Upper lobe of left lung (tissue), 6 donors: Measurements from ENCODE around the gene HK3. TPM values are rescaled to one million over a fixed set of nuclear protein-coding genes. Genes with fewer than 3 reads are reported as not detected.

Experiments used
- ATAC-seq, 2 donors: fragments of 200-7000 bp; cut with Tn5 transposase; one replicate each; pipeline ENCODE4 v1.9.1; 2022; ENCODE audit warnings: mild to moderate bottlenecking in 2 of 2, moderate library complexity in 2 of 2; ENCODE audit not compliant: low FRiP score in 2 of 2
- DNase-seq, 2 donors: peaks; one replicate each; pipeline ENCODE4 v3.0.0-alpha.2; 2019 to 2020
- H3K27ac ChIP-seq, 4 donors: fragments of 200-600 bp; sonication (generic); one replicate each; pipeline ENCODE4 v1.5.1; 2016 to 2019
- H3K27me3 ChIP-seq, 4 donors: fragments of 200-600 bp; sonication (generic); one replicate each; pipeline ENCODE4 v1.5.1; 2017 to 2019
- H3K36me3 ChIP-seq, 4 donors: fragments of 200-600 bp; sonication (generic); one replicate each; pipeline ENCODE4 v1.5.1; 2016 to 2019
- H3K4me1 ChIP-seq, 4 donors: fragments of 200-600 bp; sonication (generic); one replicate each; pipeline ENCODE4 v1.5.1; 2018 to 2019
- H3K4me3 ChIP-seq, 4 donors: fragments of 200-600 bp; sonication (generic); one replicate each; pipeline ENCODE4 v1.5.1; 2017 to 2019; ENCODE audit warnings: mild to moderate bottlenecking in 2 of 4, moderate library complexity in 1 of 4
- H3K9me3 ChIP-seq, 4 donors: fragments of 200-600 bp; sonication (generic); one replicate each; pipeline ENCODE4 v1.5.1; 2018 to 2019
- CTCF ChIP-seq, 6 experiments: fragments of 450-650 bp in 4 of 6; fragments of 200-600 bp in 2 of 6; sonication (generic) in 2 of 6; IDR thresholded peaks; one replicate each; pipeline ENCODE4 v1.5.1; 2016 to 2019; ENCODE audit warnings: antibody characterized with exemption in 6 of 6
- EP300 ChIP-seq, 4 donors: sonication (generic); formaldehyde crosslinking; IDR thresholded peaks; one replicate each; pipeline ENCODE4 v1.5.1; 2017; ENCODE audit warnings: antibody characterized with exemption in 4 of 4, control low read depth in 2 of 4
- POLR2A ChIP-seq, 4 donors: fragments of 450-650 bp; IDR thresholded peaks; one replicate each; pipeline ENCODE4 v1.5.1; 2016 to 2017; ENCODE audit warnings: antibody characterized with exemption in 4 of 4, mild to moderate bottlenecking in 2 of 4
- POLR2AphosphoS5 ChIP-seq, 2 donors: sonication (generic); formaldehyde crosslinking; IDR thresholded peaks; one replicate each; pipeline ENCODE4 v1.5.1; 2017; ENCODE audit warnings: antibody characterized with exemption in 2 of 2
- WGBS, 2 donors: methylation state at CpG; one replicate each; pipeline ENCODE4 v1.1.5; 2017 to 2018; 5-methylcytosine and 5-hydroxymethylcytosine counted together
- total RNA-seq, 6 donors: library from RNA; depleted of rRNA in 4 of 6; stranded (reverse); fragments of >200 nt in 4 of 6; gene quantifications; one replicate each; pipeline versions ENCODE4 v1.1.0 to v1.2.1, GENCODE V29; 2016 to 2021
- donor health status: DM: no; HTN: no; CAD: no; lungs with moderate emphysema.
- donor health status: DM: no; HTN: yes; CAD: no; lungs with severe emphysema.

Gene HK3
- total RNA-seq, 6 donors from 2014 or later: 16.0 to 106 (median 66.4) TPM

- Histone ChIP-seq H3K36me3 (peaks cover 2 to 68% (median 21%) of the 10 kb centered on the region in 4 donors), H3K27me3 (no peaks in the 10 kb centered on the region), H3K9me3 (no peaks in the 10 kb centered on the region), H3K4me1 (peaks cover 0 to 3% (median 0%) of the 10 kb centered on the region in 4 donors), H3K27ac (no peak overlapping the region), H3K4me3 (no peak overlapping the region)
- 45 to 66% methylated on average over 1 of the region's 1 CpG for WGBS, 2 donors
- no peak for DNase-seq
- TF ChIP-seq POLR2AphosphoS5 (IDR thresholded peaks at IDR 0.05): no peak
- no peak for TF ChIP-seq CTCF (IDR thresholded peaks at IDR 0.05)
- TF ChIP-seq EP300 (IDR thresholded peaks at IDR 0.05): no peak
- no peak for TF ChIP-seq POLR2A (IDR thresholded peaks at IDR 0.05)
- no peak for ATAC-seq
Observed at GRCh38 chr5:176943816-176944215, 44.7 kb upstream of the HK3 start.

GRCh38 chr5:176941951-176942350, 42.8 kb upstream of the HK3 start:
- Histone ChIP-seq H3K9me3 (no peaks in the 10 kb centered on the region), H3K27me3 (no peaks in the 10 kb centered on the region), H3K4me3 (no peak overlapping the region), H3K4me1 (no peaks in the 10 kb centered on the region), H3K27ac (no peak overlapping the region), H3K36me3 (peaks cover 2 to 81% (median 25%) of the 10 kb centered on the region in 4 donors)
- TF ChIP-seq POLR2A (IDR thresholded peaks at IDR 0.05): no peak
- no peak for TF ChIP-seq POLR2AphosphoS5 (IDR thresholded peaks at IDR 0.05)
- no peak for TF ChIP-seq EP300 (IDR thresholded peaks at IDR 0.05)
- TF ChIP-seq CTCF (IDR thresholded peaks at IDR 0.05): no peak
- DNase-seq: no peak
- WGBS, 2 donors: 94 to 96% methylated on average over 9 of the region's 9 CpGs
- ATAC-seq: no peak

- H3K27me3 ChIP-seq: no peaks in the 10 kb centered on the region
- ATAC-seq: no peak
- TF ChIP-seq EP300 (IDR thresholded peaks at IDR 0.05) (no peak), CTCF (IDR thresholded peaks at IDR 0.05) (no peak), POLR2A (IDR thresholded peaks at IDR 0.05) (no peak), POLR2AphosphoS5 (IDR thresholded peaks at IDR 0.05) (no peak)
- no peak for DNase-seq
- no peak overlapping the region for H3K27ac ChIP-seq
- no peaks in the 10 kb centered on the region for H3K4me1 ChIP-seq
- WGBS, 2 donors: 38 to 53% methylated on average over 1 of the region's 1 CpG
- H3K4me3 ChIP-seq: no peak overlapping the region
- H3K9me3 ChIP-seq: no peaks in the 10 kb centered on the region
- peaks cover 2 to 73% (median 24%) of the 10 kb centered on the region in 4 donors for H3K36me3 ChIP-seq
Observed at GRCh38 chr5:176938472-176938871, 39.3 kb upstream of the HK3 start.

- Histone ChIP-seq H3K4me1 (no peaks in the 10 kb centered on the region), H3K27ac (no peak overlapping the region), H3K36me3 (peaks cover 0 to 76% (median 23%) of the 10 kb centered on the region in 4 donors), H3K27me3 (no peaks in the 10 kb centered on the region), H3K9me3 (no peaks in the 10 kb centered on the region), H3K4me3 (no peak overlapping the region)
- 45 to 73% methylated on average over 1 of the region's 1 CpG for WGBS, 2 donors
- no peak for TF ChIP-seq POLR2A (IDR thresholded peaks at IDR 0.05)
- TF ChIP-seq CTCF (IDR thresholded peaks at IDR 0.05): no peak
- TF ChIP-seq POLR2AphosphoS5 (IDR thresholded peaks at IDR 0.05): no peak
- TF ChIP-seq EP300 (IDR thresholded peaks at IDR 0.05): no peak
- DNase-seq (no peak), ATAC-seq (no peak)
Observed at GRCh38 chr5:176935017-176935416, 35.9 kb upstream of the HK3 start.

GRCh38 chr5:176934309-176934930, 35.3 kb upstream of the HK3 start:
- WGBS, 2 donors: 92 to 95% methylated on average over 7 of the region's 7 CpGs
- Histone ChIP-seq H3K36me3 (peaks cover 0 to 72% (median 20%) of the 10 kb centered on the region in 4 donors), H3K9me3 (no peaks in the 10 kb centered on the region), H3K27me3 (no peaks in the 10 kb centered on the region), H3K4me3 (no peak overlapping the region), H3K27ac (no peak overlapping the region), H3K4me1 (no peaks in the 10 kb centered on the region)
- DNase-seq: no peak
- TF ChIP-seq CTCF (IDR thresholded peaks at IDR 0.05) (no peak), POLR2AphosphoS5 (IDR thresholded peaks at IDR 0.05) (no peak), EP300 (IDR thresholded peaks at IDR 0.05) (no peak)
- ATAC-seq: no peak
